Measurements from ENCODE around the gene AJAP1.
A peak's percentile ranks its signal among the peaks of the same experiment; 100 is the strongest.

The AJAP1 gene

DNA sequence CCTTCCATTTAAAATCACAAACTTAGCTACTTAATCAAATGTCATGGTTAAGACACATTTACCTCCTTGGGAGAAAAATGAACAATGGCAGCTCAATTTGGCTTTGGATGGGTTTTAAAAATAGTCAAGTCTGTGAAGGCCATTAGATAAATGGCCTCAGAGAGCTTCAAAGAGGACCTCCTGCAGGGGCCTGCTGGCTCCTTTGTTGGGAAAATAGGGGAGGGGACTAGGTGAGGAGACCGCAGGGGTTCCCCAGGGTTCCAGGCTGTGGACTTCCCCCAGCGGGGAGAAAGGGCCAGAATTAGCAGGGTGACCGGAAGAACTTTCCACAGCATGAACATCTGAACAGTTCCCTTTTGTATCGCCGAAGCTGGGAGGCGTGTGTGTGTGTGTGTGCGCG is 3.4 kb upstream of the AJAP1 start:
- DNase-seq (ENCODE audit: low spot score): no peak
- no peak overlapping the region for H3K4me3 ChIP-seq
- TF ChIP-seq, protein P1, sequence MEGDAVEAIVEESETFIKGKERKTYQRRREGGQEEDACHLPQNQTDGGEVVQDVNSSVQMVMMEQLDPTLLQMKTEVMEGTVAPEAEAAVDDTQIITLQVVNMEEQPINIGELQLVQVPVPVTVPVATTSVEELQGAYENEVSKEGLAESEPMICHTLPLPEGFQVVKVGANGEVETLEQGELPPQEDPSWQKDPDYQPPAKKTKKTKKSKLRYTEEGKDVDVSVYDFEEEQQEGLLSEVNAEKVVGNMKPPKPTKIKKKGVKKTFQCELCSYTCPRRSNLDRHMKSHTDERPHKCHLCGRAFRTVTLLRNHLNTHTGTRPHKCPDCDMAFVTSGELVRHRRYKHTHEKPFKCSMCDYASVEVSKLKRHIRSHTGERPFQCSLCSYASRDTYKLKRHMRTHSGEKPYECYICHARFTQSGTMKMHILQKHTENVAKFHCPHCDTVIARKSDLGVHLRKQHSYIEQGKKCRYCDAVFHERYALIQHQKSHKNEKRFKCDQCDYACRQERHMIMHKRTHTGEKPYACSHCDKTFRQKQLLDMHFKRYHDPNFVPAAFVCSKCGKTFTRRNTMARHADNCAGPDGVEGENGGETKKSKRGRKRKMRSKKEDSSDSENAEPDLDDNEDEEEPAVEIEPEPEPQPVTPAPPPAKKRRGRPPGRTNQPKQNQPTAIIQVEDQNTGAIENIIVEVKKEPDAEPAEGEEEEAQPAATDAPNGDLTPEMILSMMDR (IDR thresholded peaks at IDR 0.05): no peak
- no peak overlapping the region for H3K27ac ChIP-seq

DNA sequence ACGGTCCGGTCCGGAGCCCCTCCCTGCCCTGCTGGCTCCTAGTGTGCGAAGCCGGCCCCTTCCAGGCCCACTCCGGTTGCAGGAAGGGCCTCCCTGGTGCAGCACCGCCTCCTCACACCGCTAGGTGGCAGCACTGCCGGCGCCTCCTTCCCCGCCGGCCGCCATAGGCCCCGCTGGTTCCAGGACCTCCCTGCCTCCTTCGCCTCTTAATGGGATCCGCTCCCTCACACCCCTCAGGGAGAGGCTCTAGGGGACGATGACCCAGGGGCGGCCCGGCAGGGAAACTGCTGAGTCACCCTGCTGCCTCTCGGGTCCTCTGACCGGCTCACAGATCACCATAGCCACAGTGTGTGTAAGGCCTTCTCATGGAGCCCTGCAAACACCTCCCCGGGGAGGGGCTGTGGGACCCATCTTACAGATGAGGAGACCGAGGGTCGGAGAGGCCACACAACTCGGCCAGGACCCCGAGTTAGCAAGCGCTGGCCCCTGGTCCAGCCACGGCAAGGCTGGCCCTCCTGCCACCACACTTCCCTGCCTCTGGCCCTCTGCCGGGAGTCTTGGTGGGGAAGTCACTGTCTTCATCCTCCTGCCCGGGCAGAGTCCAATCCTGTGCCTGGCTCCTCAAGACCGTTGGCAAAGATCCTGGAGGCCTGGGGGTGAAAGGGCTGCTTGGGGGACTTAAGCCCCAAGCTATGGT is 1.6 kb upstream of the AJAP1 start:
- Histone ChIP-seq H3K27ac (no peak overlapping the region), H3K4me3 (peak overlapping the region; percentile 53)
- DNase-seq (ENCODE audit: low spot score): no peak
- TF ChIP-seq, protein P1 (IDR thresholded peaks at IDR 0.05): peak; percentile 97

DNA sequence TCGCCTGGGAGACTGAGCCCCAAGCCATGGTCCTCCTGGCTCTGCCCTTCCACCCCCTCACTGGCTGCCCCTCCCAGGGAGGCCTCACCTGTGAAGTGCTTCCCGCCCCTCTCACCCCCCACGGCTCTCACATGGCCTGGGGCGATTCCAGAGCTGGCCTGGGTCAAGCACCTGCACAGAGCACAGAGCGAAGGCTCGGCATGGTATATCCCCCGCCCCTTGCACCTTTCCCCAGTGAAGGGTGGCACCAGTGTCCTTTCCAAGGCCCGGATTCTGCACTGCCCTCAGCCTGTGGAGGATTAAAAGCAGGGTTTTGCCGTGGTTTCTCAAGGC is 1.1 kb upstream of the AJAP1 start:
- H3K27ac ChIP-seq: no peak overlapping the region
- DNase-seq (ENCODE audit: low spot score): no peak
- no peak overlapping the region for H3K4me3 ChIP-seq
- TF ChIP-seq, protein P1 (IDR thresholded peaks at IDR 0.05): no peak

DNA sequence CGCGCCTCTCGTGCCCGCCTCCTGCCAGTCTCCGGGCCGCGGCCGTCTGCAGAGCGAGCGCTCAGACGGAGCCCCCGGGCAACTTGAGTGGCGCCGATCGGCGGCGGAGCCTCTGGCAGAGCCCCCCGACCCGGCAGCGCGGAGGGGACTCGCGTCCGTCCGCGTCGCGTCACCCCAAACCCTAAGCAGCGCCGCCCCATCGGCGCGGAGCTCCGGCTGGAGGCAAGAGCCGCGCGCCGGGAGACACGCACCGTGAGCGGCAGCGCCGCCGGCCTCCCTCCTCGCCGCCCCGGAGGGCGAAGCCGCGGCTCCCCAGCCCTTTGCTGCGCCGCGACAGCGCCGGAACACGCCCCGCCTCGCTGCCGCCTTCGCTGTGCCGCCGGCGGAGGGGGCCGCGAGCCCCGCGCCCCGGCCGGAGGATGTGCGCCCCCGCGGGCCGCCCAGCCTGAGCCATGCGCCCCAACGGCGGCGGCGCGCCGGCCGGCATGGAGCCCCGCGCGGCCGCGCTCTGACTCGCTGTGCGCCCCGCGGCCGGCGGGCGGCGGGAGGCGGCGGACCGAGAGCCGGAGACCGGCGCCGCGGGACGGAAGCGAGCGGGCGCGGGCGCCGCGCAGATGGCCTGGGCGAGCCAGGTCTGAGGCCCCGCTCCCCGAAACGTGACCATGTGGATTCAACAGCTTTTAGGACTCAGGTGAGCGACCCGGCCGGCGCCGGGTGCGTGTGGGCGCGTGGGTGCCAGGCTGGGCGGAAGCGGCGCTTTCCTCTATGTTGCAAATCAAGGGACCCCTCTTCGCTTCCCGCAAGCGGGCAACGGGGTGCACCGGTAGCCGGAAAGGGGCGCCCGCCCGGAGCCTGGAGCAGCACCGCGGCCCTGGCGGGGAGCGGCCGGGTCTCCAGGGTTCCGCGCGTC is 610 bp downstream of the AJAP1 start:
- TF ChIP-seq, protein P1 (IDR thresholded peaks at IDR 0.05): no peak
- peak overlapping the region; percentile 58 for H3K4me3 ChIP-seq
- H3K27ac ChIP-seq: no peak overlapping the region
- DNase-seq (ENCODE audit: low spot score): no peak

DNA sequence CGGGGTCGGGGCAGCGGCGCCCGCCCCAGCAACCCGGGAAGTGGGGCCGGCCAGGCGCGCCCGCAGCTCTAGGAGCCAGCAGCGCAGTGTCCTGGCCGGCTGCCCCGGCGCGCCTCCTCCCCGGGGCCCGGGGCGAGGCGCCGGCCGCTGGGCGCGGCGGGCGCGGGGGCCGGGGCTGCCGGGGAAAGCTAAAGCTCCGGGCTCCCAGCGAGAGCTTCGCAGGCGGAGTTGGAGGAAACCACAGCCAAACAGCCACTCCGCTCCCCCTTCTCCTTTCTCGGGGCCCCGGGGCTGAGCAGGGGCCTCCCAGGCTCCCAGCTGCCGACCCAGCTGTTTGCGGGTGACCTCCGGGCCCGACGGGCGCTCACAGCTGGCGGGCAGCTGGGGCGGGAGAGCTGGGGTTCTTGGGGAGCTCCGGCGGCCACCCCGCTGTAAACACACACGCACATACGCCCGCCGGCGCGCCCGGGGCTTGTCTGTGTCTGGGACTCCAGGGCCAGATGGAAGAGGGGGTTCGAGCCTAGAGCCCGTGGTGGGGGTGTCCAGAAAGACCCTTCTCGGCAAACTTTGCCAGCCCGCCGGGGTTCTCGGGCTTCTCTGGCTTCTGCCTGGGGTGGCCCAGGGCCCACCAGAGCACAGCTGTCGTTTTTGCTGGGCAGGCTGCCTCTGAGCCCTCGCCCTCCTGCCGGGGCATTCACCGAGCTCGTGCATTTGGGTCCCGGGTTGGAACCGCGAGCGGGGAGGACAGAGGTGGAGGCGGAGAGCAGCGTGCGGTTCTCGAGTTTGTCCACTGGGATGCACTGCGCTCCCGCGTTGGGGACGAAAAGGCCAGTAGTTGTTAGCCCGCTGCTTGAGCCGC is 1.5 kb downstream of the AJAP1 start:
- DNase-seq (ENCODE audit: low spot score): no peak
- Histone ChIP-seq H3K27ac (no peak overlapping the region), H3K4me3 (peak overlapping the region; percentile 58)
- TF ChIP-seq, protein P1 (IDR thresholded peaks at IDR 0.05): peak; percentile 20

DNA sequence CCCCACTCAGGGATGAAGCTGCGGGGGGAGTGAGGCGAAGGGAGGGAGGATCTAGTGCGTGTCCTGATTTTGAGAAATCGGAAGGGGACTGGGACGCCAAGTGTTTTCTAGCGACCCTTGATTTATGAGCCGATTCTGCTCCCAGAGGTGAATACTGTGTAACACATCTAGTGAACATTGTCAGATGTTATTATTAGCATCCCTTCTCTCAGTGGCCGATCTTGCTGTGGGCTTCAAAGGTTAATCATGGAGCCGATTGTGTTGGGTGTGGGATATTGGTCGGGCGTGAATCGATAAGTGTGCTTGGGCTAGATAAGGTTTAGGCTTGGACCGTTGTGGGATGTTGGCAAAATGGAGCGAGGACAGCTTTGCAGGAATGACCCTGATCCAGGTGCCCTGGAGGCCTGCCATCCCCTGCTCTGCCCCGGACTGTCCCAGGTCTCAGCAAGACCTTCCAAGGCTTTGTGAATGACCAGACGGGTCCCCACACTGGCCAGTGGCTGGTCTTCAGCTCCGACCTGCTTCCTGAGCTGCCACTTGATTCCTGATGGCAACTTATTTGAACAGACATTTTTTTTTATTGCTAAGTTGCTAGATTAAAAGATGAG is 2.2 kb downstream of the AJAP1 start:
- no peak for DNase-seq (ENCODE audit: low spot score)
- peak overlapping the region; percentile 58 for H3K4me3 ChIP-seq
- no peak overlapping the region for H3K27ac ChIP-seq

More for the DNA sequence above, 2.2 kb downstream of the AJAP1 start:
- TF ChIP-seq, protein P1 (IDR thresholded peaks at IDR 0.05): peak; percentile 6

Measured in coronary artery (tissue), 2 donors.